ENCODE measurements around the gene PRICKLE3.
"Not testable (repeated sequence)": the region's sequence is repeated elsewhere in the genome, so short reads cannot be mapped to it uniquely, and the experiment has no call there.

The PRICKLE3 gene

GRCh38 chrX:49157194-49157593 is 29.0 kb downstream of the PRICKLE3 start:
- Histone ChIP-seq H3K4me3 (replicated peaks; ENCODE audit: low read depth, low read length) (no peak overlapping the region), H3K27me3 (replicated peaks; ENCODE audit: control insufficient read depth, insufficient read depth, low read length) (no peaks in the 10 kb centered on the region), H3K36me3 (ENCODE audit: control insufficient read depth, insufficient read depth, low read length) (no peaks in the 10 kb centered on the region)
- DNase-seq (ENCODE audit: extremely low read depth, insufficient read length), result no peak
- no peak for TF ChIP-seq CTCF (IDR thresholded peaks at IDR 0.05; ENCODE audit: insufficient read depth, low read length, poor library complexity, severe bottlenecking)

- Histone ChIP-seq H3K27me3 (replicated peaks; ENCODE audit: control insufficient read depth, insufficient read depth, low read length) (no peaks in the 10 kb centered on the region), H3K36me3 (ENCODE audit: control insufficient read depth, insufficient read depth, low read length) (no peaks in the 10 kb centered on the region), H3K4me3 (replicated peaks; ENCODE audit: low read depth, low read length) (peak overlapping the region; percentile 69)
- DNase-seq (ENCODE audit: extremely low read depth, insufficient read length), result peak; percentile 85
- TF ChIP-seq CTCF (IDR thresholded peaks at IDR 0.05; ENCODE audit: insufficient read depth, low read length, poor library complexity, severe bottlenecking), result peak; percentile 58
These were observed 30.0 kb downstream of the PRICKLE3 start for GRCh38 chrX:49155900-49156837.

GRCh38 chrX:49155243-49155899 is 30.8 kb downstream of the PRICKLE3 start:
- DNase-seq (ENCODE audit: extremely low read depth, insufficient read length), result no peak
- Histone ChIP-seq H3K4me3 (replicated peaks; ENCODE audit: low read depth, low read length) (peak overlapping the region; percentile 69), H3K27me3 (replicated peaks; ENCODE audit: control insufficient read depth, insufficient read depth, low read length) (no peaks in the 10 kb centered on the region), H3K36me3 (ENCODE audit: control insufficient read depth, insufficient read depth, low read length) (no peaks in the 10 kb centered on the region)
- TF ChIP-seq CTCF (IDR thresholded peaks at IDR 0.05; ENCODE audit: insufficient read depth, low read length, poor library complexity, severe bottlenecking), result no peak

- H3K27me3 ChIP-seq (replicated peaks; ENCODE audit: control insufficient read depth, insufficient read depth, low read length), result no peaks in the 10 kb centered on the region
- TF ChIP-seq CTCF (IDR thresholded peaks at IDR 0.05; ENCODE audit: insufficient read depth, low read length, poor library complexity, severe bottlenecking), result no peak
- no peak for DNase-seq (ENCODE audit: extremely low read depth, insufficient read length)
- H3K36me3 ChIP-seq (ENCODE audit: control insufficient read depth, insufficient read depth, low read length), result no peaks in the 10 kb centered on the region
- no peak overlapping the region for H3K4me3 ChIP-seq (replicated peaks; ENCODE audit: low read depth, low read length)
These were observed 32.7 kb downstream of the PRICKLE3 start for GRCh38 chrX:49153467-49153866.

- H3K27me3 ChIP-seq (replicated peaks; ENCODE audit: control insufficient read depth, insufficient read depth, low read length); DNase-seq (ENCODE audit: extremely low read depth, insufficient read length); H3K4me3 ChIP-seq (replicated peaks; ENCODE audit: low read depth, low read length); H3K36me3 ChIP-seq (ENCODE audit: control insufficient read depth, insufficient read depth, low read length): not testable (repeated sequence)
These were observed 36.9 kb downstream of the PRICKLE3 start for GRCh38 chrX:49149291-49149690.

GRCh38 chrX:49148390-49149100 is 37.6 kb downstream of the PRICKLE3 start:
- not testable (repeated sequence) for DNase-seq (ENCODE audit: extremely low read depth, insufficient read length); H3K4me3 ChIP-seq (replicated peaks; ENCODE audit: low read depth, low read length); H3K27me3 ChIP-seq (replicated peaks; ENCODE audit: control insufficient read depth, insufficient read depth, low read length); H3K36me3 ChIP-seq (ENCODE audit: control insufficient read depth, insufficient read depth, low read length)

Measured in GM06990 (cell line).